GM12878 (cell line): Measurements from ENCODE around the gene R3HDM1. TPM values are rescaled to one million over a fixed set of nuclear protein-coding genes. Genes with fewer than 3 reads are reported as not detected.

ENCODE experiments used
- ATF7 ChIP-seq: fragments of 450-650 bp; IDR thresholded peaks from 2 replicates; pipeline ENCODE4 v1.6.1; 2016; ENCODE audit warnings: low read depth, mild to moderate bottlenecking
- BCL11A ChIP-seq: IDR thresholded peaks from 2 replicates; pipeline ENCODE4 v1.6.1; 2011; ENCODE audit warnings: low read depth, low read length
- CBX5 ChIP-seq: sonication (generic); IDR thresholded peaks from 2 replicates; pipeline ENCODE4 v1.6.1; 2016; ENCODE audit warnings: low read depth, moderate library complexity, mild to moderate bottlenecking, inconsistent platforms
- HDGF ChIP-seq: fragments of 450-650 bp; IDR thresholded peaks from 2 replicates; pipeline ENCODE4 v1.6.1; 2016; ENCODE audit warnings: antibody characterized with exemption
- JUND ChIP-seq: IDR thresholded peaks from 2 replicates; pipeline ENCODE4 v1.6.1; 2012; ENCODE audit warnings: low read depth, mild to moderate bottlenecking, low read length, improper control_type of control experiment, moderate library complexity
- MEF2A ChIP-seq: IDR thresholded peaks from 2 replicates; pipeline ENCODE4 v1.6.1; 2011; ENCODE audit warnings: low read depth, mild to moderate bottlenecking, low read length, moderate library complexity; ENCODE audit not compliant: insufficient read depth
- MTA2 ChIP-seq: fragments of 450-650 bp; IDR thresholded peaks from 2 replicates; pipeline ENCODE4 v1.6.1; 2016; ENCODE audit warnings: low read depth, mild to moderate bottlenecking, moderate library complexity
- NFIC ChIP-seq: IDR thresholded peaks from 2 replicates; pipeline ENCODE4 v1.6.1; 2012; ENCODE audit warnings: low read depth, mild to moderate bottlenecking, inconsistent platforms, low read length, moderate library complexity
- PML ChIP-seq: IDR thresholded peaks from 2 replicates; pipeline ENCODE4 v1.6.1; 2012; ENCODE audit warnings: low read length, inconsistent platforms
- RUNX3 ChIP-seq: IDR thresholded peaks from 2 replicates; pipeline ENCODE4 v1.6.1; 2012; ENCODE audit warnings: low read length, inconsistent platforms
- TBL1XR1 ChIP-seq: IDR thresholded peaks from 2 replicates; pipeline ENCODE4 v1.6.1; 2012; ENCODE audit warnings: low read depth, low read length, improper control_type of control experiment
- ZBED1 ChIP-seq: IDR thresholded peaks from 2 replicates; pipeline ENCODE4 v1.6.1; 2016; ENCODE audit warnings: borderline replicate concordance
- ZNF207 ChIP-seq: fragments of 450-650 bp; IDR thresholded peaks from 2 replicates; pipeline ENCODE4 v1.6.1; 2014; ENCODE audit warnings: antibody characterized with exemption, mild to moderate bottlenecking, borderline replicate concordance
- ZNF274 ChIP-seq: IDR thresholded peaks from one replicate; pipeline ENCODE4 v1.8.0; 2011; ENCODE audit not compliant: insufficient read length, insufficient read depth
- polyA plus RNA-seq, 11 experiments: library from polyadenylated mRNA; depleted of rRNA in 4 of 11; unstranded in 6 of 11; stranded (reverse) in 5 of 11; fragments of >200 nt; fragmentation: Nextera tagmentation in 4 of 11; fragmentation: Illumina TruSeq in 1 of 11; extraction: Ambion mirVana in 4 of 11; extraction: Trizol in 1 of 11; gene quantifications; 1 replicate in 1 of 11; 2 replicates in 10 of 11; pipeline versions ENCODE4 v1.2.1 to v1.2.3, GENCODE V29; 2011 to 2016; ENCODE audit warnings: inconsistent platforms in 2 of 11, missing spikeins in 2 of 11, low read depth in 1 of 11
- total RNA-seq, 4 experiments: library from RNA; depleted of rRNA in 3 of 4; stranded (reverse); fragments of >200 nt in 3 of 4; fragmentation: Illumina TruSeq in 1 of 4; extraction: Trizol in 1 of 4; gene quantifications; 2 replicates each; pipeline versions ENCODE4 v1.2.1 to v1.2.3, GENCODE V29; 2013 to 2021
- TF ChIP-seq, protein P1 (sequence below): fragments of 450-650 bp; formaldehyde crosslinking; IDR thresholded peaks from 2 replicates; pipeline ENCODE4 v1.5.0; 2022; ENCODE audit warnings: mild to moderate bottlenecking, missing genetic modification characterization
- TF ChIP-seq, protein P2 (sequence below): fragments of 450-650 bp; IDR thresholded peaks from 2 replicates; pipeline ENCODE4 v1.6.1; 2017; ENCODE audit warnings: mild to moderate bottlenecking, low read depth, inconsistent platforms; ENCODE audit not compliant: poor library complexity, severe bottlenecking
- TF ChIP-seq, protein P3 (sequence below): fragments of 450-650 bp; IDR thresholded peaks from 2 replicates; pipeline ENCODE4 v1.6.1; 2016; ENCODE audit warnings: mild to moderate bottlenecking
- TF ChIP-seq, protein P4 (sequence below): IDR thresholded peaks from 2 replicates; pipeline ENCODE4 v1.6.1; 2012; ENCODE audit warnings: improper control_type of control experiment, low read depth, low read length; ENCODE audit not compliant: insufficient replicate concordance

Gene R3HDM1
- total and polyA plus RNA-seq, 10 of the 15 experiments (the other 5 are each of a cell fraction or from before 2014, with no cell fraction given) = 16.8 to 89.6 (median 47.7) TPM

- TF ChIP-seq, protein P1, sequence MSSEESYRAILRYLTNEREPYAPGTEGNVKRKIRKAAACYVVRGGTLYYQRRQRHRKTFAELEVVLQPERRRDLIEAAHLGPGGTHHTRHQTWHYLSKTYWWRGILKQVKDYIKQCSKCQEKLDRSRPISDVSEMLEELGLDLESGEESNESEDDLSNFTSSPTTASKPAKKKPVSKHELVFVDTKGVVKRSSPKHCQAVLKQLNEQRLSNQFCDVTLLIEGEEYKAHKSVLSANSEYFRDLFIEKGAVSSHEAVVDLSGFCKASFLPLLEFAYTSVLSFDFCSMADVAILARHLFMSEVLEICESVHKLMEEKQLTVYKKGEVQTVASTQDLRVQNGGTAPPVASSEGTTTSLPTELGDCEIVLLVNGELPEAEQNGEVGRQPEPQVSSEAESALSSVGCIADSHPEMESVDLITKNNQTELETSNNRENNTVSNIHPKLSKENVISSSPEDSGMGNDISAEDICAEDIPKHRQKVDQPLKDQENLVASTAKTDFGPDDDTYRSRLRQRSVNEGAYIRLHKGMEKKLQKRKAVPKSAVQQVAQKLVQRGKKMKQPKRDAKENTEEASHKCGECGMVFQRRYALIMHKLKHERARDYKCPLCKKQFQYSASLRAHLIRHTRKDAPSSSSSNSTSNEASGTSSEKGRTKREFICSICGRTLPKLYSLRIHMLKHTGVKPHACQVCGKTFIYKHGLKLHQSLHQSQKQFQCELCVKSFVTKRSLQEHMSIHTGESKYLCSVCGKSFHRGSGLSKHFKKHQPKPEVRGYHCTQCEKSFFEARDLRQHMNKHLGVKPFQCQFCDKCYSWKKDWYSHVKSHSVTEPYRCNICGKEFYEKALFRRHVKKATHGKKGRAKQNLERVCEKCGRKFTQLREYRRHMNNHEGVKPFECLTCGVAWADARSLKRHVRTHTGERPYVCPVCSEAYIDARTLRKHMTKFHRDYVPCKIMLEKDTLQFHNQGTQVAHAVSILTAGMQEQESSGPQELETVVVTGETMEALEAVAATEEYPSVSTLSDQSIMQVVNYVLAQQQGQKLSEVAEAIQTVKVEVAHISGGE (CRISPR knock-in tag) = no peak
- TF ChIP-seq CBX5 = no peak
- peak; percentile 79 for TF ChIP-seq MTA2
- TF ChIP-seq RUNX3 = peak; percentile 91
- 0 out of 2 replicates have a peak, but pooled peaks have one; percentile 24 for TF ChIP-seq TBL1XR1
- TF ChIP-seq, protein P2, sequence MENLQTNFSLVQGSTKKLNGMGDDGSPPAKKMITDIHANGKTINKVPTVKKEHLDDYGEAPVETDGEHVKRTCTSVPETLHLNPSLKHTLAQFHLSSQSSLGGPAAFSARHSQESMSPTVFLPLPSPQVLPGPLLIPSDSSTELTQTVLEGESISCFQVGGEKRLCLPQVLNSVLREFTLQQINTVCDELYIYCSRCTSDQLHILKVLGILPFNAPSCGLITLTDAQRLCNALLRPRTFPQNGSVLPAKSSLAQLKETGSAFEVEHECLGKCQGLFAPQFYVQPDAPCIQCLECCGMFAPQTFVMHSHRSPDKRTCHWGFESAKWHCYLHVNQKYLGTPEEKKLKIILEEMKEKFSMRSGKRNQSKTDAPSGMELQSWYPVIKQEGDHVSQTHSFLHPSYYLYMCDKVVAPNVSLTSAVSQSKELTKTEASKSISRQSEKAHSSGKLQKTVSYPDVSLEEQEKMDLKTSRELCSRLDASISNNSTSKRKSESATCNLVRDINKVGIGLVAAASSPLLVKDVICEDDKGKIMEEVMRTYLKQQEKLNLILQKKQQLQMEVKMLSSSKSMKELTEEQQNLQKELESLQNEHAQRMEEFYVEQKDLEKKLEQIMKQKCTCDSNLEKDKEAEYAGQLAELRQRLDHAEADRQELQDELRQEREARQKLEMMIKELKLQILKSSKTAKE = peak; percentile 61
- TF ChIP-seq, protein P3, sequence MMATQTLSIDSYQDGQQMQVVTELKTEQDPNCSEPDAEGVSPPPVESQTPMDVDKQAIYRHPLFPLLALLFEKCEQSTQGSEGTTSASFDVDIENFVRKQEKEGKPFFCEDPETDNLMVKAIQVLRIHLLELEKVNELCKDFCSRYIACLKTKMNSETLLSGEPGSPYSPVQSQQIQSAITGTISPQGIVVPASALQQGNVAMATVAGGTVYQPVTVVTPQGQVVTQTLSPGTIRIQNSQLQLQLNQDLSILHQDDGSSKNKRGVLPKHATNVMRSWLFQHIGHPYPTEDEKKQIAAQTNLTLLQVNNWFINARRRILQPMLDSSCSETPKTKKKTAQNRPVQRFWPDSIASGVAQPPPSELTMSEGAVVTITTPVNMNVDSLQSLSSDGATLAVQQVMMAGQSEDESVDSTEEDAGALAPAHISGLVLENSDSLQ = no peak; the same call in none of the 2 replicates
- TF ChIP-seq, protein P4, sequence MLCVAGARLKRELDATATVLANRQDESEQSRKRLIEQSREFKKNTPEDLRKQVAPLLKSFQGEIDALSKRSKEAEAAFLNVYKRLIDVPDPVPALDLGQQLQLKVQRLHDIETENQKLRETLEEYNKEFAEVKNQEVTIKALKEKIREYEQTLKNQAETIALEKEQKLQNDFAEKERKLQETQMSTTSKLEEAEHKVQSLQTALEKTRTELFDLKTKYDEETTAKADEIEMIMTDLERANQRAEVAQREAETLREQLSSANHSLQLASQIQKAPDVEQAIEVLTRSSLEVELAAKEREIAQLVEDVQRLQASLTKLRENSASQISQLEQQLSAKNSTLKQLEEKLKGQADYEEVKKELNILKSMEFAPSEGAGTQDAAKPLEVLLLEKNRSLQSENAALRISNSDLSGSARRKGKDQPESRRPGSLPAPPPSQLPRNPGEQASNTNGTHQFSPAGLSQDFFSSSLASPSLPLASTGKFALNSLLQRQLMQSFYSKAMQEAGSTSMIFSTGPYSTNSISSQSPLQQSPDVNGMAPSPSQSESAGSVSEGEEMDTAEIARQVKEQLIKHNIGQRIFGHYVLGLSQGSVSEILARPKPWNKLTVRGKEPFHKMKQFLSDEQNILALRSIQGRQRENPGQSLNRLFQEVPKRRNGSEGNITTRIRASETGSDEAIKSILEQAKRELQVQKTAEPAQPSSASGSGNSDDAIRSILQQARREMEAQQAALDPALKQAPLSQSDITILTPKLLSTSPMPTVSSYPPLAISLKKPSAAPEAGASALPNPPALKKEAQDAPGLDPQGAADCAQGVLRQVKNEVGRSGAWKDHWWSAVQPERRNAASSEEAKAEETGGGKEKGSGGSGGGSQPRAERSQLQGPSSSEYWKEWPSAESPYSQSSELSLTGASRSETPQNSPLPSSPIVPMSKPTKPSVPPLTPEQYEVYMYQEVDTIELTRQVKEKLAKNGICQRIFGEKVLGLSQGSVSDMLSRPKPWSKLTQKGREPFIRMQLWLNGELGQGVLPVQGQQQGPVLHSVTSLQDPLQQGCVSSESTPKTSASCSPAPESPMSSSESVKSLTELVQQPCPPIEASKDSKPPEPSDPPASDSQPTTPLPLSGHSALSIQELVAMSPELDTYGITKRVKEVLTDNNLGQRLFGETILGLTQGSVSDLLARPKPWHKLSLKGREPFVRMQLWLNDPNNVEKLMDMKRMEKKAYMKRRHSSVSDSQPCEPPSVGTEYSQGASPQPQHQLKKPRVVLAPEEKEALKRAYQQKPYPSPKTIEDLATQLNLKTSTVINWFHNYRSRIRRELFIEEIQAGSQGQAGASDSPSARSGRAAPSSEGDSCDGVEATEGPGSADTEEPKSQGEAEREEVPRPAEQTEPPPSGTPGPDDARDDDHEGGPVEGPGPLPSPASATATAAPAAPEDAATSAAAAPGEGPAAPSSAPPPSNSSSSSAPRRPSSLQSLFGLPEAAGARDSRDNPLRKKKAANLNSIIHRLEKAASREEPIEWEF = no peak
- peak; percentile 48; the same call in 1 of the 2 replicates for TF ChIP-seq JUND
- no peak for TF ChIP-seq ZNF207
- peak; percentile 27; the same call in 1 of the 2 replicates for TF ChIP-seq MEF2A
- peak; percentile 99 for TF ChIP-seq NFIC
- TF ChIP-seq ATF7 = peak; percentile 46; the same call in 1 of the 2 replicates
- no peak for TF ChIP-seq HDGF
- TF ChIP-seq PML = peak; percentile 70; the same call in 1 of the 2 replicates
- no peak for TF ChIP-seq ZNF274
- peak; percentile 58; the same call in 1 of the 2 replicates for TF ChIP-seq ZBED1
- peak; percentile 84 for TF ChIP-seq BCL11A
Measured at GRCh38 chr2:135664623-135665068, 133.4 kb downstream of the R3HDM1 start (continued).
